GM19372 (cell line): ENCODE data around the gene TRNT1.

ENCODE experiments used
- ATAC-seq: cut with Tn5 transposase; IDR thresholded peaks from one replicate; pipeline ENCODE4 v1.9.1; 2021; ENCODE audit warnings: mild to moderate bottlenecking, low read depth, moderate library complexity; ENCODE audit not compliant: unreplicated experiment

TRNT1 gene

GRCh38 chr3:3126477-3127431 is at the start of gene TRNT1:
Gene TRNT1 (plus strand): TSS chr3:3126940. CDS start chr3:3129041, 2,101 bp downstream.
- peak; percentile 90 for ATAC-seq

GRCh38 chr3:3080309-3080708 is 46.4 kb upstream of the TRNT1 start:
- ATAC-seq: no peak

GRCh38 chr3:3081381-3082233 is 45.1 kb upstream of the TRNT1 start:
- ATAC-seq: peak; percentile 45

- peak; percentile 61 for ATAC-seq
Measured at GRCh38 chr3:3082234-3082924, 44.4 kb upstream of the TRNT1 start.

GRCh38 chr3:3084890-3085289 is 41.9 kb upstream of the TRNT1 start:
- ATAC-seq: no peak

GRCh38 chr3:3085782-3086181 is 41.0 kb upstream of the TRNT1 start:
- ATAC-seq: no peak

- no peak for ATAC-seq
Measured at GRCh38 chr3:3086239-3086638, 40.5 kb upstream of the TRNT1 start.

GRCh38 chr3:3087279-3087678 is 39.5 kb upstream of the TRNT1 start:
- ATAC-seq: no peak

- no peak for ATAC-seq
Measured at GRCh38 chr3:3087716-3088465, 38.8 kb upstream of the TRNT1 start.

- peak; percentile 99 for ATAC-seq
Measured at GRCh38 chr3:3089017-3089416, 37.7 kb upstream of the TRNT1 start.

GRCh38 chr3:3097958-3098357 is 28.8 kb upstream of the TRNT1 start:
- ATAC-seq: no peak

GRCh38 chr3:3101660-3102458 is 24.9 kb upstream of the TRNT1 start:
- no peak for ATAC-seq

GRCh38 chr3:3102751-3103150 is 24.0 kb upstream of the TRNT1 start:
- no peak for ATAC-seq

GRCh38 chr3:3105246-3105645 is 21.5 kb upstream of the TRNT1 start:
- no peak for ATAC-seq

GRCh38 chr3:3105815-3106214 is 20.9 kb upstream of the TRNT1 start:
- no peak for ATAC-seq

- no peak for ATAC-seq
Measured at GRCh38 chr3:3107181-3107580, 19.6 kb upstream of the TRNT1 start.

- no peak for ATAC-seq
Measured at GRCh38 chr3:3107858-3108257, 18.9 kb upstream of the TRNT1 start.

GRCh38 chr3:3109407-3110298 is 17.1 kb upstream of the TRNT1 start:
- ATAC-seq: no peak
